IPS DF 19.7 (cell line): ENCODE measurements around the gene KCNK16.

Experiments used
- DNase-seq: peaks from one replicate; pipeline ENCODE4 v3.0.0-alpha.2; 2013; ENCODE audit warnings: low read depth, low spot score

Gene KCNK16

GRCh38 chr6:39276379-39276995, 46.0 kb downstream of the KCNK16 start:
- no peak for DNase-seq

GRCh38 chr6:39274903-39275302, 47.6 kb downstream of the KCNK16 start:
- DNase-seq, result no peak

- DNase-seq, result no peak
These were observed 48.0 kb downstream of the KCNK16 start for GRCh38 chr6:39274471-39274870.

GRCh38 chr6:39273406-39273821, 49.1 kb downstream of the KCNK16 start:
- DNase-seq, result no peak

- no peak for DNase-seq
These were observed 52.5 kb downstream of the KCNK16 start for GRCh38 chr6:39269961-39270360.

GRCh38 chr6:39268721-39269120, 53.8 kb downstream of the KCNK16 start:
- DNase-seq, result no peak

GRCh38 chr6:39268171-39268570, 54.3 kb downstream of the KCNK16 start:
- DNase-seq, result no peak

- no peak for DNase-seq
These were observed 55.6 kb downstream of the KCNK16 start for GRCh38 chr6:39266782-39267355.

- DNase-seq, result no peak
These were observed 56.1 kb downstream of the KCNK16 start for GRCh38 chr6:39266375-39266774.
